ENCODE data around the gene TIMM50.
A peak's percentile ranks its signal among the peaks of the same experiment; 100 is the strongest.

TIMM50 gene

GRCh38 chr19:39539165-39539517 is 58.5 kb downstream of the TIMM50 start:
- DNase-seq = no peak

- DNase-seq = peak; percentile 97
Observed at GRCh38 chr19:39539518-39540332, 59.1 kb downstream of the TIMM50 start, which contains the start of gene EID2. TSS of gene EID2 (minus strand) at chr19:39540161. CDS start at chr19:39540079, 82 bp downstream.

- no peak for DNase-seq
Observed at GRCh38 chr19:39540333-39540673, 59.7 kb downstream of the TIMM50 start.
